Stimulated activated CD4-positive, alpha-beta T cell treated with anti-CD3 and anti-CD28 coated beads, TNF-alpha, amount 100 ng/mL, for 1 hour (primary cell): Measurements from ENCODE around the gene NMRAL1.

Source experiments
- DNase-seq, 3 donors: peaks; one replicate each; pipeline ENCODE4 v3.0.0-alpha.2; 2020; ENCODE audit warnings: low read depth in 3 of 3, low spot score in 1 of 3

Gene NMRAL1

DNA sequence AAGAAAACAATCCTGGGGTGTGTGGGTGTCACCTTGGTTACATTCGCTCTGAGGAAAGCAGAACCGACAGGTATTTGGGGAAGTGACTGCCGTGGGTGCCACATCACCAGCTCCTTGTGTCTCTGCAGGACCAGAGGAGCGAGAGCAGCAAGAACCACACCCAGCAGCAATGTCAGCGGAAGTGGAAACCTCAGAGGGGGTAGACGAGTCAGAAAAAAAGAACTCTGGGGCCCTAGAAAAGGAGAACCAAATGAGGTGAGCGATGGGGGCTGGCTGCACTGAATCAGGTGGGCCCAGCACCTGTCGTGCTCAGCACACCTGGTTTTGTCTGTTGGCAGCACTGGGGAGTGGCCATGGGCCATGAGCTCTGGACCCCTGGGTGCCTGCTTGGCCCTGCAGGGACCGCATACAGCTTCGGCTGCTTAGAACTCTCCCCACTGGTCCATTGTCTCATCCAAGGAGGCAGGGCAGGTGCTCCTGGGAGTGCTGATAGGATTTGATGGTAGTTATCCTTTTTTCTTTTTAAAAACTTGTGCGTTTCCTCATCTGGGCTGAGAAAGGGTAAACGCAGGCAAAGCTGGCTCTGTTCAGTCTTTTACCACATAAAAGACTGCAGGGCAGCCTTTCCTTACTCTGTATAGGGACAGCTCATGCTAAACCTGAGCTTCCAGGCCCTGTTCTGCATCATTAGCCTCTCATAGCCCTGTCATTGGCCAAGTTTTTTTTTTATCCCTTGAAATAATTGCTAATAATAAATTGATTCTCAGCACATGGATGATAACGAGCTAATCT is 31.1 kb upstream of the NMRAL1 start:
- peak; percentile 27 to 62 (median 56) for DNase-seq

DNA sequence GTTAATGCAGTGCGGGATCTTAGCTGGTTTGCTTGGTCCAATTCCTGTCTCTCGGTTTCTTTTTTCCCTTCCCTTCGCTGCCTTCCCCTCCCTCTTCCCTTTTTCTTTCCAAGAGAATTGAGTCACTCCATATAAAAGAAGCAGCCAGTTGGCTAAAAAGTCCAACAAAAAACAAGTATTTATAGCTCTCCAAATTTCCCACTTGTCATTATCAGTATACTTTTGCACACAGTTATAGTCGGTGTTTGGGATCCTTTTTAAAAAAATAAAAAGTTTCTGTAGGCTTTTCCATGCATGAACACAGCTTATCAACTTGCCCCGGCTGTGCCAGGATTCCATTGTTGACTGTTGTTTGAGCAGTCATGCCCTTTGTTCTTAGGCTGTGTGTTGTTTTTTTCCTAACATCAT is 26.6 kb upstream of the NMRAL1 start:
- DNase-seq, result no peak

DNA sequence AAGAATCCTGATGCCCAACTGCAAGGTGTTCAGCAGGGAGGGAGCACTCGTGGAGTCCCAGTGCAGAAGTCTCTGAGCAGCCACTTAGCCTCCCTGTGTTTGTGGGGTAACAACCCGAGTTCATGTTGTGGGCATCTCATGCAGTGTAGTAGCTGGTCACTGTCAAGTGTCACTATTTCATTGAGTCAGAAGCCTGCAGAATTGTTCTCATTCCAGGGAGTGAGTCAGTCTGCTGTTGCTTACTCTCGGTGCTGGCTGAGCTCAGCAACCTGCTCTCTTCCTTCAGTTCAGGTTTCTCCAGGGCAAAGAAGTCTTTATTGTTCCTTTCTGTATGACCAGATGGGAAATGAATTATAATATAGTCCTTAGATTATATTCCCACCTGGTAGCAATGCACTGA is 25.8 kb upstream of the NMRAL1 start:
- no peak for DNase-seq

DNA sequence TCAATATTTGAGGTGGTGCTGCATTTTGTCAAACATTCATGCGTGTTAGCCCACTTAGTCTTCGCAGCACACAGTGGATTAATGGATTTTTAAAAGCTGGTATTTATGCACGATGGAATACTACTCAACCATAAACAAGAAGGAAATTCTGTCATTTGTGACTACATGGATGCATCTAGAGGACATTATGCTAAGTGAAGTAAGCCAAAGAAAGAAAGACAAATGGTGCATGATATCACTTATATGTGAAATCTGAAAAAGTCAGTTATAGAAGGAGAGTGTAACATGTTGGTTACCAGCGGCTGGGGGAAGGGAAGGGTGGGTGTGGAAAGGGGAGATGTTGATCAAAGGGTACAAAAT is 24.8 kb upstream of the NMRAL1 start:
- DNase-seq, result no peak

DNA sequence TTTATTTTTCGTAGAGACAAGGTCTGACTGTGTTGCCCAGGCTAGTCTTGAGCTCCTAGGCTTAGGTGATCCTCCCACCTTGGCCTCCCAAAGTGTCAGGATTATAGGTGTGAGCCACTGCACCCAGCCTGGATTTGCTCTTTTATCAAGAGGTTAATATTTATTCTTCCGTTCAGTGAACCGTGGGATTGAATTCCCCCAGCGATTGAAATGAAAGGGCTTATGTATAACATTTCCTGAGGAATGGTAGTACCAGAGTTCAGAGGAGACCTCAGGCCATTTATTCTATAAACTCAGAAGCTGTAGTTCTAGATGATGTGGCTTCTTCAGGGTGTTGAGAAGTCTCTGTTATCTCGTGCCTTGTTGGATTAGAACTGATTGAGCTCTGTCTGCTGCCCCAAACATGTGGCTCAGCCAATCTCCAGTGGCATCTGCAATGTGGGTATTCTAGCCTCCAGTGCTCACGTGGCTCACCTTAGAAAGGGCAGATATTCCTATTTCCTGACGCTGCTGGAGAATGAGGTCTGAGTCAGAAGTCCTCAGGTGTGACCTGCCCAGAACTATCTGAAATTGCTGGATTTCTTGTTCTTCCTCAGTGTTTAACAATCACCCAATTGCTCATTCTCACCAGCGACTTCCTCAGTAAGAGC is 24.2 kb upstream of the NMRAL1 start:
- DNase-seq, result no peak

DNA sequence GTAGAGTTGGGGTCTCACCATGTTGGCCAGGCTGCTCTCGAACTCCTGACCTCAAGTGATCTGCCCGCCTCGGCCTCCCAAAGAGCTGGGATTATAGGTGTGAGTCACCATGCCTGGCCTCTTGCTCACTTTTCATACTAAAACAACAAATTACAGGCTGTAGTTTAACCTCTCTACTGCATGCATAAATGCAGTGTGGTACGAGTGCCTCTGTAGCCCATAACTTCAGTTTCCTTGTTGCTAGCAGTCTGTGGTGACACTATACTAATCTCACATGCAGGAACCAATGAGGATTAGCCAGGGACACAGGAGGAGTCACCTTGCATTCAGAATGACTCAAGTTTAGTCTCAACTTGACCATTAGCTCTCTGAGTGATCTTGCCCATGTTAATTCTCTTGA is 21.9 kb upstream of the NMRAL1 start:
- no peak for DNase-seq

DNA sequence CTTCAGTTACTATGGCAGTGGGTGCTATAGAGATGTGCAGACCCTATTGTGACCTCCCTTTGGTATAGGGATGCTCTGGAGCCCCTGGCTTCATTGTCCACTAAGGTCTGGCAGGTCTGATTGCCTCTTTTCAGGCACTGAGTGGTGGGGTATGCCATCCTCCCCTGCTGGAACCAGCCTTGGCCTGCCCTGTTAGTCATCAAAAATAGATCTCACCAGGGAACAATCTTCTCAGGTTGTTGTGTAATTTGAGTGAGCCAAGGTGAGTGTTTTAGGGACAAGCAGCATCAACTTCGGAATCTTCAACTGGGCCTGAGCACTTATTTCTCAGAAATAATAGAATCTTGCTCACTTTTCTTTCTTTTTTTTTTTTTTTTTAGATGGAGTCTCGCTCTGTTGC is 21.3 kb upstream of the NMRAL1 start:
- no peak for DNase-seq

DNA sequence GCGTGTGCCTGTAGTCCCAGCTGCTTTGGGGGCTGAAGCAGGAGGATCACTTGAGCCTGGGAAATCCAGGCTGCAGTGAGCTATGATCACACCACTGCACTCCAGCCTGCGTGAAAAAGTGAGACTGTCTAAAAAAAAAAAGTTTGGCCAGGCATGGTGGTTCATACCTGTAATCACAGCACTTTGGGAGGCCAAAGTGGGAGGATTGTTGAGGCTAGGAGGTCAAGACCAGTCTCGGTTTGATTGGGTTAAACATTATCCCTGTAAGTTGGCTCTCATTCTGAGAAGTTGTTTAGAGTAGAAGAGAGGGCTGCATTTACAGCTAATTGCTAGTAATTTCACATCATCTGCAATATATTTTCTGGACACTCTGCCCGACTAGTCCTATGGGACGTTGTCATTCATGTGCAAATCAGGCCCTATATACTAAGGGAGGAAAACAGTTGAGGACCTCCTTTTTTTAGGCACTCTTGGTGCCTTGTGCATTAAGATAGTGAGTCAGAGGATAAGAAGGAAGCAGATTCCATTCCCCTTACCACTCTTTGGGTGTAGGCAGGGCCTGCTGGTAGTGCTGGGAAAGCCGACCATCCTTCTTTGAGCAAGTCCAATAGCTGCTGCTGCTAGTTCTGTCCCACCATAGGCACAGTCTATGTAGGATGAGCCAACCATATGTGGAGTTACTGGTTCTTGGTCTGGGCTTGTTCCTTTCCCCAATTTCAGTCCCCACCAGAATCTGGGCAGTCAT is 20.5 kb upstream of the NMRAL1 start:
- DNase-seq, result no peak

DNA sequence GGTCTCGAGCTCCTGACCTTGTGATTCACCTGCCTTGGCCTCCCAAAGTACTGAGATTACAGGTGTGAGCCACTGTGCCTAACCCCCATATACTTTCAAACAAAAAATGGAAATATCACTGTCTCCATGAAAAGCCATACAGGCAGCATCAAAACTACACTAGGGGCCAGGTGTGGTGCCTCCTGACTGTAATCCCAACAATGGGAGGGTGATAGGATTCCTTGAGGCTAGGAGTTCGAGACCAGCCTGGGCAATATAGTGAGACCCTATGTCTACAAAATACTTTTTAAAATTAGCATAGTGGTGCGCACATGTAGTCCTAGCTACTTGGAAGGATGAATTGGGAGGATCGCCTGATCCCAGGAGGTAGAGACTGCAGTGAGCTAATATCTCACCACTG is 17.5 kb upstream of the NMRAL1 start:
- no peak for DNase-seq

DNA sequence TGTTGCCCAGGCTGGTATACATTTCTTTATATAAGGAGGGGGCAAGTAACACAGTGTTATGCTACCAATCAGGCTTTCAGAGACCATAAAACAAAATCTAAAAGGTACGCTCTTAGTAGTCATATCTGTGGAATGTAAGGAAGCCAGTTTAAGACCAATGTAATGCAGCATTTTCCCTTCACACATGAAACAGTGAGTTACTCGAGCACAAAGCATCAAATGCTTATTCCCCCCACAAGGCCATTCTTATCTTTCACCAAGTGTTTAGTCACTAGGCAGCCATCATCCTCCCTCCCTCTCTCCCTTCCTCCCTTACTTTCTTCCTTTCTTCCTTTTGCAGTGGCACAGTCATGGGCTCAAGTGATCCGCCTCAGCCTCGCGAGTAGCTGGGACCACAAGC is 14.6 kb upstream of the NMRAL1 start:
- no peak for DNase-seq

DNA sequence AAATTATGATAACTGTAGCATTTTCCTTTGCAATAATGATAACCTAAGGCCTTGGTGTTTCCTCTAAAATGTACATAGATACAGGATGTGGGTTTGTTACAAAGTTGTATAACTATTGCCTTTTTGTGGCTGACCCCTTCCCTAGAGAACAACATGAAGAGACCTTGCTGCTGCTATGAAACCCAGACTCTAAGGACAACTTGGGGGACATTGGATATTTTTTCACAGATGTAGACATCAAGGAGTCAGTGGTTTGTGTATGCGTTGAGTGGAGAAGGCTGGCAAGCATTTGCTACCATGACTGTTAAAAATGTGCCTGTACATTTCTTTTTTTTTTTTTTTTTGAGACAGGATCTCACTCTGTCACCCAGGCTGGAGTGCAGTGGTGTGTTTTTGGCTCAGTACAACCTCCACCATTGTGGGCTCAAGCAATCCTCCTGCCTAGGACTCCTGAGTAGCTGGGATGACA is 14.1 kb upstream of the NMRAL1 start:
- DNase-seq, result no peak

DNA sequence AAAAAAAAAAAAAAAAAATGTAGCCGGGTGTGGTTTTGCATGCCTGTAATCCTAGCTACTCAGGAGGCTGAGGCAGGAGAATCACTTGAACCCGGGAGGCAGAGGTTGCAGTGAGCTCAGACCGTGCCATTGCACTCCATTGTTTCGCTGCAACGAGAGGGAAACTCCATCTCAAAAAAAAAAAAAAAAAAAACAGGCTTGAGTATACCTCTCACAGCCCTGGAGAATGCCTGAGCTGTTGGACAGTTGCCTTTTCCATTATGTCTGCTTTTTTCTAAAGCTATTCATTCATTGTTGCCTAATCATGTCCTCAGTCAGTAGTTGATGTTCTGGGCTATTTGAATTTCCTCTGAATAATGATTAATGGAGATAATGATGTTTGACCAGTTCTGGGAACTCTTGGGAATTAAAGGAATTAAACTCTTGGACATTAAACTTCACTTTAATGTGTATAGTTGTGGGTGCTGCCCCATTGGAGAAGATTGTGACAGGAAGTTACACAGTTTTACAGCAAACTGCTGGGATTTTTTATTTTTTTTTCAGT is 13.6 kb upstream of the NMRAL1 start:
- DNase-seq, result no peak

DNA sequence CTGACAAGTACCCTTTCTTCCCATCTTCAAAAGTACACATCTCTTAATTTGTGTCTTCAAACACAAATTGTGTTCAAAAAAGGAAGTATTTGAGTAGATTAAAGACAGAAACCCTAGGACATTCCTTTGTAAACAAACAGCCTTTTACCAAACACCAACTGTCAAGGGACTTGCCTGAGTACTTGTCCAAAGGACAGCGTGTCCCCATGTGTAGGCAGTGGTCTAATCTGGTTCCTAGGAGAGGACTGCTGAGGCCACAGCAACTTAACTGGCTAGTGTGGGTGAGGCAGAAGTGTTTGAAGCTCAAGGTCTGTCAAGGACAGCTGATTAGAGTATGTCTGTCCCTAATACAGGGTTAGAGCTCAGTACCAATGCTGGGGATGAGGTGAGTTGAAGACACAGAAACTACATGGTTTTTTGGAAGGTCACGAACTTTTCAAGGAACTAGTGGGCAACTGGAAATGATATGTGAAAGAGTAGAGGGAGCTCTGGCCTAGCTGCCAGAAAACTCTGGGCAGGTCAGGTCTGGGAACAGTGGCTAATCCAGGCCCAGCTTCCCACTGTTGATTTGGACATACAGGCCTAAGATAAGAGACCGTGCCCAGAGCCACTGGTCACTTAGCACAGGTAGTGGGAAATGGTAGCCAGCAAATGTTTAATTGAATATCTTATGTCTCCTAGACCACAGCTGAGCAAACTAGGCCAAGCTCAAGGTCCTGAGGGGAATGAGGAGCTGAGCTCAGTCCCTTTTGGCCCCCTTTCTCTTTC is 11.9 kb upstream of the NMRAL1 start:
- DNase-seq, result no peak

DNA sequence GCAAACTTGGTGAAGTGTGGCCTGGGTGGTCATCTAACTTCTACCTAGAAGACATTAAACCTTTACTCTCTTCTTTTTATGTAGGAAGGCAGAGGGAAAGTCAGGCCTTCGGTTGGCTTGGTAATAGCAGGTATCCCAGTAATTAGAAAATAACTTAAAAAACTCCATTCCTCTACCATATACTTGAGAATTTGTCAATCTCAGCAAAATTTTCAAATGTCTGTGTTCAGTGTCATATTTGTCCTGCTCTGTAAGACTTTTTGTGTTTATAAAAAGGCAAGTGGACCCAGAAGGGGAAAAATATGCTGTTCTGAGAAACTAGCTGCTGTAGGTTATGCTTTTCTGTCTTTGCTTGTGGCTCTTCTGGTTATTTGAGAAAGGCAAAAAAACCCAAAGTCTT is 7.5 kb upstream of the NMRAL1 start:
- DNase-seq, result no peak

DNA sequence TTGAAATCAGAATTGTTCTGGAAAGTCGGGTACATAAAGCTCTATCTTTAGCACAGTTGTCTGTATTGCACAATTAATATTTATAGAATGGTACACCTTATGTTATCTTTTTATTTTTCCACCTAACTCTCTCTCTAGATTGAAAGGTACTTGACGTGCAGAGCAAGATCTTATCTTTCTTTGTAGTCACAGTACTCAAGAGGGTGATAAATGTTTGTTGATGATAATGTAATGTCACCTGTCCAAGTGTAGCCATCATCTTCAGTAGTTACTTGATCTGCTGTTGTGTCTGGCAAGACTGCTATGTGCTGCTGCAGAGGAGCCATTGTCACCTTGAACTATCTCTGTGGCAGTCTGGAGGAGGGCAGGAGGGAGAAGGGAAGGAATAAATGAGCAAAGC is 7.1 kb upstream of the NMRAL1 start:
- DNase-seq, result no peak

DNA sequence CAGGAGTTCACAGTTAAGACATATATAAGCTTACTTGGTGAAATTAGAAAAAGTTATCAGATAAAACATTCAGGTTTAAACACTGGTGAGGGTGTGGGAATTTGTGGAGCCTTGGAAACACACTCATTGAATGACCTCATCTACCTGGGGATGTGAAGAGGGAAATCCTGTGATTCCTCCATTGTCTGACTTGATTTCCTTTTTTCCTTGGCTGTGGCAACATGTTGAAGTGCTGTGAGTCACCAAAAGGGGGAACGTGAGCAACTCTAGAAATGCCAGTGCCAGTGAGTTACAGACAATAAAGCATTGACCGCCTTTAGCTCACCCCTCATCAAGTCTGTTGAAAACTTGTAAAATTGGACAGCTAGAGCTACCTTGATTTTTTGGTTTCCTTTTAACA is 3.5 kb upstream of the NMRAL1 start:
- DNase-seq, result no peak

DNA sequence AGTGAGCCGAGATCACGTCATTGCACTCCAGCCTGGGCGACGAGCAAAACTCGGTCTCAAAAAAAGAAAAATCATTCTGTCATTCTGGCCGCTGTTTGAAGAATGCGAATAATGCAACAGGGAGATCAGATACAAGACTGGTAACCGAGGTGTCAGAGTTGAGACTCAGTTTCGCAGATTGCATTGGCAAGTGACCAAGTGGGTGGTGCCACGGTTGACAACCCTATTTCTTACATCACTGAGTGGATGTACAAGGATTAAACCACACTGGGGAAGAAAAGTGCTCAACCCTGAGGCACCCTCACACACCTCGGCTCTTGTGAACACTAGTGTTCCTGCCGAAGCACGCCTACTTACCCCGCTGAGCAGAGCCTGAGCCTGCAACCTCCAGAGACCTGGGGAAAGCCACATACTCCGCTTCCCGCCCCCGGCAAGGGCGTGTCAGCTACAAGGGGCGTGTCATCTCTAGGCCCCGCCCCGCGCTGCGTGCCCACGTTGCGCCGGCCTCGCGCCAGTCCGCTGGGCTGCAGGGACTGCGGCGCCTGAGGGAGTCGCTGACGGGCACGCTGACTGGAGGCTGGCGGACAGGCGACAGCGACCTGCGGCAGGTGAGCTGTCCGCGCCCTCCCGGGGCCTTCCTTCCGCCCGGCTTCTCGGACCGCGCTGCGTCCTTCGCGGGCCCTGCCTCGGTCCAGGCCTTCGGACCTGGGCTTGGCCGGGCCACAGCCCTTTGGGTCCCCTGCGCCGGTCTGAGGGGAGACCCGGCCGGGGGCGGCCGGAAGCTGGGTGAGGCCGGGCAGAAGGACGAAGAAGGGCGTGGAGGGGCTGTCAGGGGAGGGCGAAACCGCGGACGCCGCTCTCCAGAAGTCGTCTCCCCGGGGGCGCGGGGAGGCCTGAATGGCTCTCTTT is 1.7 kb upstream of the NMRAL1 start, which contains the start of gene HMOX2:
TSS of gene HMOX2 (plus strand) at position 519 of the 909 bp plus-strand sequence. CDS start 29,127 bp downstream, outside the sequence.
- DNase-seq, result peak; percentile 81 to 95 (median 90)

DNA sequence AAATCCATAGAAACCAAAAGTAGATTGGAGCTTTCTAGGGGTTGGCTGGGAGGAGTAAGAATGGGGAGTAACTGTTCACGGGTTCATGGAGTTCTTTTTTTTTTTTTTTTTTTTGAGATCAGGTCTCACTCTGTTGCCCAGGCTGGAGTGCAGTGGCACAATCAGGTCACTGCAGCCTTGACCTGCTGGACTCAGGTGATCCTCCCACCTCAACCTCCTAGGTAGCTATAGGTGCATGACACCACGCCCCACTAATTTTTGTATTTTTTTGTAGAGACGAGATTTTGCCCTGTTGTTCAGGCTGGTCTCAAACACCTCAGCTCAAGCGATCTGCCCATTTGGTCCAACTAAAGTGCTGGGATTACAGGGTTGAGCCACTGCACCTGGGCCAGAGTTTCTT is 1.5 kb downstream of the NMRAL1 start:
- DNase-seq, result no peak

DNA sequence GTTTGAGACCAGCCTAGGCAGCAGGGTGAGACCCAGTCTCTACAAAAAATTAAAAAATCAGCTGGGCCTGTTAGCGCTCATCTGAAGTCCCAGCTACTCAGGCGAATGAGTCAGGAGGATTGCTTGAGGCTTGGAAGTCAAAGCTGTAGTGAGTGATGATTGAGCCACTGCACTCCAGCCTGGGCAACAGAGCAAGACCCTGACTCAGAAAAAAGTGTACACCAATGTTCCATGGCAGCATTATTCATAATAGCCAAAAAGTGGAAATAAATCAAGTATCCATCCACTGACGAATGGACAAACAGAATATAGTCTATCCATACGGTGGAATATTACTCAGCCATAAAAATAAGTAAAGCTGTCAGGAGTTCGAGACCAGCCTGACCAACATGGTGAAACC is 2.6 kb downstream of the NMRAL1 start:
- DNase-seq, result no peak

DNA sequence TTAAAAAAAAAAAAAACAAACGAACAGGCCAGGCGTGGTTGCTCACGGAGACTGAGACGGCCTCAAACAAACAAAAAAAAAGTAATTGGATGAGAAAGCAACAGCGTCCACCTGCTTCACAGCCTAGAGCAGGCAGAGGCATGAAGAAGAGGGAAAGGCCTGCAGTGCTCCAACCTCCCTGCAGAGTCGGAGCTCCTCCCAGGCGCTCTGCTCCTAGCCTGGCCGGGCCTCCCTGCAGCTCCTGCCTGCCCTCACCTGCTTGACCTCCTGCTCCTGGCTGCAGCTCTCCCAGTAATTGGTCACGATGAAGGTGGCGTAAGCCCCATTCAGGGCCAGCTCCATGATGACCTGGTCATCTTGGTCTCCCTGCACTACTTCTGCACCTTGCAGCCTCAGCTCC is 5.5 kb downstream of the NMRAL1 start:
- no peak for DNase-seq
